GM21786 (cell line): ENCODE measurements around the gene PRKD1.
"Not testable (repeated sequence)": the region's sequence is repeated elsewhere in the genome, so short reads cannot be mapped to it uniquely, and the experiment has no call there.

ENCODE experiments used
- ATAC-seq: cut with Tn5 transposase; IDR thresholded peaks from one replicate; pipeline ENCODE4 v1.9.1; 2021; ENCODE audit not compliant: unreplicated experiment

The PRKD1 gene

DNA sequence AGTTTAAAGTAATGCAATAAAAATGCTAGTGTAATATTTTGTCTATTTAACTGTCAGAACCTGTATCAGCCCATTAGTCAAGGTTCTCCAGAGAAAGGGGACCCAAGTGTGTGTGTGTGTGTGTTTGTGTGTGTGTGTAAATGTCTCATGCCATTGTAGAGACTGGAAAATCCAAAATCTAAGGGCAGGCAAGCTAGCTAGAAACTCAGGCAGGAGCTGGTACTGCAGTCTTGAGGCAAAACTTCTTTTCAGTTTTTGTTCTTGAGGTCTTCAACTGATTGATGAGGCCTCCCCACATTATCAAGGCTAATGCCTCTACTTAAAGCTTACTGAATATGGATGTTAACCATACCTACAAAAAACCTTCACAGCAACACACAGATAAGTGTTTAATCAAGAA lies 126.7 kb downstream of the PRKD1 start:
- ATAC-seq, result no peak

DNA sequence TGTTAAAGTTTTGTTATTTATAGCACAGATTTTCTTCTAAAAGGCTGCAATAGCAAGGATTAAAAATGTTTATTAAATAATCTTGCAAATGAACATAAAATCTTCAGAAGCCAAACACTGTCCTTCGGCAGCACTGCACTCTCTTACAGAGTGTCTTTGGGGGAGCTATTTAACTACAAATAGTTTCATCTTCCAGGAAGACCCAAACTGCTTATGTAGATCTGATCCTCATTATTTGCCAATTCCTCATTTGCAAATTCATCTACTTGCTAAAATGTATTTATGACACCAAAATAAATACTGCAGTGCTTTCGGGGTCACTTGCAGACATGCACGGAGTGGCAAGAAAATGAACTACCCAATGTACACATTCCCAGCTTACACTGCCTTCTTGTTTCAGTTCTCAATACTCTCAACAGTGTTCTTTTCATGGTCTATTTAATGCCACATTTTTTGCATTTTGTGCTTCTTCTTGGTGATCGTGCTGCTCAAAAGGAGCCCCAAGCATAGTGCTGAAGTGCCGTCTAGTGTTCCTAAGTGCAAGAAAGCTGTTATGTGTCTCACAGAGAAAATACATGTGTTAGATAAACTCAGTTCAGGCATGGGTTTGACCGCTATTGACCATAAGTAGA lies 128.1 kb downstream of the PRKD1 start:
- peak; percentile 79 for ATAC-seq

DNA sequence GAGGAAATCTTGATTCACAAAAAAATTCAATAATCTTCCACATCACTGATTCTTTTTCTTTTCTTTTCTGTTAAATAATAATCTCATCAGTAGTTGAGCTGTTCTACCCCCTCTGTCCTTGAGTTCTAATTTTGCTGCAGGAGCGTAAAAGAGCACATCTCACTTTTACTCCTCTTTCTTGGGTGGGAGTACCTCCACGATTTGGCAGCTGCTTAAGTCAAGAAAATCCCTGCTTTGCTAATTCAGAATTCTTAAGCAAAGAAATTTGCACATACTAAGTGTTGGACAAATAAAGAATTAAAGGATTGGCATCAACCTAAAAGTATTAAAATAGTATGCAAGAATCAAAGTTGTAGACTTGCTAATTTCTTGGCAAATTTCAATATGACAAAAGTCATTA lies 128.8 kb downstream of the PRKD1 start:
- ATAC-seq, result no peak

DNA sequence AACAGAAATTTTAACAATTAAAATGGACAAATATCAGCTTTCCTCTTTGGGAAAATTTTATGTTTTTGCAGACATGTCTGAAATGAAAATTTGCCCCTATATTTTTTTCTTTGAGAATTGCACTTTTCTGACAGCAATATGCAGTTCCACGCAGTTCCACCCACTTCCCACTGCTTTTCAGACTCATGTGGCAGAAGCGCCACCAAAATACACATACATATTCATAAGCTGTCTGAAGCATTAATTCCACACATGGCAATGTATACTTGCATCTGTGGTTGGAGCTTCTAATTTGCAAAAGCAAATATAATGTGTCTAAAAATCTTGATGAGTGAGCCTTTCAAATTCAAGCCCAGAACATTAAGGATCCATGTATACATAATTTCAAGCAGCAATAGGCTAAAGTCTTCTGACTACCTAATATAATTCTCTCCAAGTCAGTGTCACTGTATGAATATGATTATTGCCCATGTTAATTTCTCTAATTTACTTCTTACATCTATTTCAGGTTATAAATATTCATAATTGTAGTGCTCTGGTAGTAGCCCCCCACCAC lies 129.5 kb downstream of the PRKD1 start:
- ATAC-seq, result no peak

DNA sequence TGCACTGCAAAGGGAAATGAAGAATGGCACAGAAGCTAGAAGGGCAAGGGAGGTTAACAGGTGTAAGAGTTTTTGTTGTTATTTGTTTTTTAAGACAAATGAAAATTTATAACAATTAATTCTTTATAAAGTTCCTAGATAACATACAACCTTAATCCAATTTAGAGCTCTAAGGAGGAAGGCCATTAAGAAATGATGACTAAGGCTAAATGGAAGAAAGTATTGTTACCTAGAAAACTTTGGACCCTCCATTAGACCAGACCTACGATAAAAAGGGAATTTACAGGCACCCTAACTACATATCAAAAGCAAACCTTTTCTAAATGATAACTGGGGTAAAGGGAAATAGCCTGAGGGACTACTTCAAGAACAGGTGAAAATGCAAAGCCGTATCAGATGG lies 130.8 kb downstream of the PRKD1 start:
- no peak for ATAC-seq

DNA sequence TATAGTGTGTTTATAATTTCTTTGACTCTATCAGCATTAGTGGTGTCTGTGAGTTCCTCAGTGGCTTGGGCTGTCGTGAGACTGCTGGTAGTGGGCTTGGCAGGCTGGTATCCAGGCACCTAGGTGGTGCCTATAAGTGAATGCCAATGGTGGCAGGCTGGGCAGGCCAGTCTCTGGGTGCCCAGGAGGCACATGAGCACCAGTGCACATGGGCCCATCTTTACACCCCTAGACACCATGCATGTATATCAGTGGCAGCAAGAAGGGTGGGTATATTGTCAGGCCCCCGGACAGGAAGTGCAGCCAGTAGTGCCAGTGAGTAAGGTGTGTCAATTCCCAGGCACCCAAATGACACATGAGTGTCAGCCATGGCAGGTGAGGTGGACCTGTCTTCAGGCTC lies 138.2 kb downstream of the PRKD1 start:
- ATAC-seq, result no peak

DNA sequence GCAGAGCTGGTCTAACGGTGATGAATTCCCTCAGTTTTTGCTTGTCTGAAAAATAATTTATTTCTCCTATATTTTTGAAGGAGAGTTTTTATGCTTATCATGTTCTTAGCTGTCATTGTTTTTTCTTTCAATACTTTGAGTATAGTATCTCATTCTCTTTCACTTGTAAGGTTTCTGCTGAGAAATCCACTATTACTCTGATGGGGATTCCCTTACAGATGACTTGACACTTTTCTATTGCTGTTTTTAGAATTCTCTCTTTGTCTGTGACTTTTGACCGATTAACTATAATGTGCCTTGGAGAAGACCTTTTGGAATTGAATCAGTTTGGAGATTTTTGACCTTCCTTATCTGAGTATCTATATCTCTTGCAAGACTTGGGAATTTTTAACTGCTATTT lies 139.6 kb downstream of the PRKD1 start:
- ATAC-seq, result no peak

DNA sequence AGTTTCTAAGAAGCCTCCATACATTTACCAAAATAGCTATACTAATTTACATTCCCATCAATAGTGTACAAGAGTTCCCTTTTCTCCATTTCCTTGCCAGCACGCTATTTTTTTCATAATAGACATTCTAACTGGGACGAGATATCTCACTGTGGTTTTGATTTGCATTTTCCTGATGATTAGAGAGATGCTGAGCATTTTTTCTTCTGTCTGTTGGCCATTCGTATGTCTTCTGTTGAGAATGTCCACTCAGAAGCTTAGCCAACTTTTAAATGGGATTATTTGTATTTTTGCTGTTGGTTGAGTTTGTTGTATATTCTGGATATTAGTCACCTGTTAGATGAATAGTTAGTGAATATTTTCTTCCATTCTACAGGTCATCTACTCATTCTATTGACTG lies 144.1 kb downstream of the PRKD1 start:
- no peak for ATAC-seq

DNA sequence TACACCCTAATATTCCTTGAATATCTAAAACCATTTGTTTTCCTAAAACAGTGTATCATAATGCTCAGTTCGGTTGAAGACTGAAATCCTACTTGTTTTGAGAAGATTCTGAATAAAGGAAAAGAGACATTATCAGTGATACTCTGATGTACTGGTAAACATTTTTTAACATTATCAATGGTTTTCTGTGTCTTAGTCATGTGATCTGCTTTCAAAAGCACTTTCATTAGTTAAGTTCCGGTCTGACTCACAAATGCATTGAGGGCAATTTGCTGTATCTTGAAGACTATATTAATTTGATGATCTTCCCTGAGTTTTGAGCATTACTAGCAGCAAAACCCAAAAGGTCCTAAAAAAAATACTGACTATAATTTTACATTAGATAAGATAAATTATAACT lies 145.6 kb downstream of the PRKD1 start:
- no peak for ATAC-seq

DNA sequence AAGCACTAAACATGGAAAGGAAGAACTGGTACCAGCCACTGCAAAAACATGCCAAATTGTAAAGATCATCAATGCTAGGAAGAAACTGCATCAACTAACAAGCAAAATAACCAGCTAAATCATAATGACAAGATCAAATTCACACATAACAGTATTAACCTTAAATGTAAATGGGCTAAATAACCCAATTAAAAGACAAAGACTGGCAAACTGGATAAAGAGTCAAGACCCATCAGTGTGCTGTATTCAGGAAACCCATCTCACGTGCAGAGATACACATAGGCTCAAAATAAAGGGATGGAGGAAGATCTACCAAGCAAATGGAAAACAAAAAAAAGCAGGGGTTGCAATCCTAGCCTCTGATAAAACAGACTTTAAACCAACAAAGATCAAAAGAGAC lies 150.5 kb downstream of the PRKD1 start:
- ATAC-seq, result not testable (repeated sequence)

DNA sequence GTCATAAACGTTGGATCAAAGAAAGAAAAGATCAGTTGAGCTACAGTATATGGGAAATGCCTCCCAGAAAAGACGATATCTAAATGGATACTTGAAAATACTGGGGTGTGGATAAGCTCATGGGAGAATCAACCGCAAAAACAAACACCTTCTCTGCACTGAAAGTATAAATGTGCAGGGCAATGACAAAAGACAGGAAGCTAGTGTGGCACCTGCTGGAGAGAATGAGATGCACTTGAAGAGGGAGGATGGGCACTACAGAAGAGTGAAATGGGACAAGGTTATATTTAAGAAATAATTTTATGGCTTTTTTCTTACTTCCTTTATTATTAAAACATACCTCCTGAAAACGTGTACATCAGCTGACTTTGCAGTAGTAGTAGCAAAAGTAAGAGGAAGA lies 153.7 kb downstream of the PRKD1 start:
- no peak for ATAC-seq

DNA sequence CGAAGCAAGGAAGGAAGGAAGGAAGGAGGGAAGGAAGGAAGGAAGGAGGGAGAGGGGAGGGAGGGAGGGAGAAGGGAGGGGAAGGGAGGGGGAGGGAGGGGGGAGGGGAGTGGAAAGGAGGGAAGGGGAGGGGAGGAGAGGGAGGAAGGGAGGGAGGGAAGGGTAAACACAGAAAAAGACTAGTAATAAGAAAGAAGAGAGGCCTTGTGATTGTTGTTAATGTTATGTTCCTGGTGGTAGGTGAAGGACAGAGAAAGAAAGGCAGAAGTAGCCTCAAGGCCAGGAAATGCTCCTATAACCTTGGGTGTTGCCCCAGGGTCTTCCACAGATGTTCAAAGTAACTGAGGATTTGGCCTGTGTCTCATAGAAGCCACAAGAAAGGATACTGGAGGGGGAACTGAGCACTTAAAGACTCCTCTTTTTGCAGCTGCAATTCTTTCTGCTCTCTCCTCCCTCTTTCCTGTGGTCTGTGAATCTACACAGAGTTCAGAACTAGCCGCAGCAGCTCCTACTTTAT lies 164.2 kb downstream of the PRKD1 start:
- no peak for ATAC-seq

DNA sequence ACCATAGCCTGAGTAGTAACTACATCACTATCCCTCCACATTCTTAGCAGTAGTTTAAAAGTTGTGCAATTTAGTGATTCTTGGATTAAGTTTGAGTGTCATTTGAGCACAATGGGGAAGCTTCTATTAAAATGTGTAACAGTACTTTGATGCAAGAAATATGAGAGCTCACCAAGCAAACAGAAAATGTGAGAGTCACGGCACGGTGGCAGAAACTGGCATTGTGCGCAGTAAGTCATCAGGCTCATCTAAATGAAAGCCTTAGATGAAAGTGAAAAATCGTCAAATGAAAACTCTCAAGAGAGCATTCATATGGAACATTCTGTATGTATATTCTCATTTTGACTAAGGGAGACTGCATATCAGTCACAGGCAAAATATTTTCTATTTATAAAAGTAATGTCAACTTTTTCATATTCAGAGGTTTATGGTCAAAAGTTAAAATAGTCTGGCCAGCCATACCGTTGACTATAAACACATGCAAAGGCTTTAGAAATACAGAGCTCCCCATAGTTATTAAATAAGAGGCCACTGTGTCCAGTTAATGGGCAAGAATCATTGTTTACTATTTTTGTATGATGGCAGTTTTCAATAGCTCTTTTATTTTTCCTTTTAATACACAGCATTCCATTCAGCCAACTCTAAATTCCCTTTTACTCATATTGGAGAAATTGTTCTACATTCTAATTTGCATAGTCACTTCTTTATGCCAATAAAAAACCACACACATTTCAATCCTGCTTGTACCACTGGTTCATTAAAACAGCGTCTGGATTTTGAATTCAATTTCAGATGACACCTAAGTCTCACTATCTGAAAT lies 167.9 kb downstream of the PRKD1 start:
- peak; percentile 88 for ATAC-seq

DNA sequence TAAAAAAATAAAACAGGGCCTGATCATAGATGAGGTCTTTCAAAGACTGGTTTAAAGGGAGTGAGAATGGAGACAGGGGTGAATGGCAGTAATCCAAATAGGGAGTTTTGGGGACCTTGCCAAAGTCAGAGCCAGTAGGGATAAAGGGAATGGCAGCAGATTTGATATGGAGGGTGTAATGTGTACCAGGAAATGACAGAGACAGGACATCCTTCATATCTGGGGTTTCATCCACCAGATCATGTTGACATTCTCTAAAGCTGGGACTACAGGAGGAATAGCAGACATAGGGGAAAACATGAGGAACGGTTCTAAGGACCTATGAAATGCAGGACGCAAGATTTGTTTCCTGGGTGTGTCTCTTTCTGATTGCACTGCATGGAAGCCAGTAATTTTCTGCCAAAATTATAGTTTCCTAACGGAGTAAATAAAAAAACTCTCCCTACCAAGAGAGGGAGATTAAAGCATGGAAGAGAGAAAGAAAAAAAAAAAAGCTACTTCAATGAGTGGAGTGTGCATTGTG lies 169.9 kb downstream of the PRKD1 start:
- no peak for ATAC-seq

DNA sequence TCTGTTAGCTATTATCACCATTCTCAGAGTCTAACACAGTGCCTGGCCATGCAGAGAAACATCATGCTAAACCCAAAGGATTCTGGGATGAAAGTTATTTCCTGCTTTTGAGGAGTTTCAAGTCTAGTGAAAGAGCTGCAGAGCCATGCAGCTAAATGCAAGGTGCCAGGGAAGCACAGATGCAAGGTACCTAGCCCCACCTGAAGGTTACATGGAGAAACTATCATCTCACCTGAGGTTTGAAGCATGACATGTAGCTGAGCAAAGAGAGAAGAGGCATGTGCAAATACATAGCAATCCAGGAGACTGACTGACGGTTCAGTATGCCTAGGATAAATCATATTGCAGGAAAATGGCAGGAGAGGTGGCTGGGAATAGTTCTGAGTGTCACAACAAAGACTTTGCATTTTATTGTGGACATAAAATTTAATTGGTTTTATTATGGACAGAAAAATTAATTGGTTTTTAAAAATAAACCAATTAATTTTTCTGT lies 170.4 kb downstream of the PRKD1 start:
- ATAC-seq, result no peak

DNA sequence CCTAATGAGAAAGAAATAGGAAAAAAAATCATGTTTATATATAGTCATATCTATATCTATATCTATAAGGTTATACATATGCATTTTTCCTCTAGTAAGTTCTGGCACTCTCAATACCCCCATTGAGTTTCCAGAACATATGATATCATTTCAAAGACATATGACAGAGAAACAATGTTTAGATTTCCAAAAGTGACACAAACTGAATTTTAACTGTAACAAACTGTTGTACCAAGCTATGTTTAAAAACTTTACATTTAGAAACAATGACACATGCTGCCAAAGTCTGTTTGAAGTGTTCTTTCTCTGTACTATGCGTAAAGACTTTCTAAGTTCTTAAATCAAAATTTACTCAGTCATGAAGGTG lies 171.6 kb downstream of the PRKD1 start:
- ATAC-seq, result no peak

DNA sequence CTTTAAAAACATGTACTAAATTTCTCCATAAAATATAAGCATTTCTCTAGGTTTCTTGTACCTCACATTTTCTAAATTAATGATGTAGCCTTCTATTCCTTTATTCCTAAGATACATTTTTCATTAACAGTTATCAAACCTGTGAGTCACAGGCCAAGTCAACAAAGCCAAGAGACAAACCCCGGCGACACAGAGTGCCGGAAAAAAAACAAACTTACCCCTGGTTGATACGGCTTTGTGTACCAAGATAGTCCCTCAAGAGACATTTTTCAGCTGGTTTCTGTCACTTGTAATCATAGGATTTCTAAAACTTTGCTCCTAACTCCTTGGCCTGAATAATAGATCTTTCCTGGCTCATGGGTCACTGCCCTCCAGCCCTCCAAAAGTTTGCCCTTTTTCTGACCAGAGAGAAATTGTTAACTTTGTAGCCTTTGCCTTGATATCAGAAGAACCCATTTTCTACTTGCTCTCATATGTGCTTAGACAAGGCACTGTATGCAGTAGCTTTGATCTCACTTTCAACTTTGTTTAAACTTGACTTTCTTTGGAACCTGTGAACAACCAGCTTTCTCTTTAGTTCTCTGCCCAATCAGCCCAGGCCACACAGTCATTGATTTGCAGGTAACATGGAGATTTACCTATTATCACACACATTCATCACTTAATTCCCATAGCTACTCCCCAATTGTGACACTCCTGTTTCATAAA lies 172.2 kb downstream of the PRKD1 start:
- ATAC-seq, result no peak

DNA sequence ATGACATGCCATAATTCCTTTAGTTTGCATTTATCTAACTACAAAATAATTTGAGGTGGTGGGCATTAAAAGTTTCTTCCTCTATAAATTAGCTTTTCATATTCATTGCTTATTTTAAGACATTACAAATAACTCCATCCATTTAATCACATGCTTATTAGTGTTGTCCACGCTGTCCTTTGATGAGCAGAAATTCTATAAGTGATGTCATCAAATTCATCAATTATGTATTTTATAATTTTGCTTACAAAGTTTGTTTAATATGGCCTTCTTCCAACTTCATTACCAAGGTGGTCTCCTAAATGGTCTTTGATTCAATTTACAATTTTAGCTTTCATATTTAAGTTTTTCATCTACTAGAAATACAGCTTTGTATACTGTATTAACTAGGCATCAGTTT lies 173.5 kb downstream of the PRKD1 start:
- no peak for ATAC-seq

DNA sequence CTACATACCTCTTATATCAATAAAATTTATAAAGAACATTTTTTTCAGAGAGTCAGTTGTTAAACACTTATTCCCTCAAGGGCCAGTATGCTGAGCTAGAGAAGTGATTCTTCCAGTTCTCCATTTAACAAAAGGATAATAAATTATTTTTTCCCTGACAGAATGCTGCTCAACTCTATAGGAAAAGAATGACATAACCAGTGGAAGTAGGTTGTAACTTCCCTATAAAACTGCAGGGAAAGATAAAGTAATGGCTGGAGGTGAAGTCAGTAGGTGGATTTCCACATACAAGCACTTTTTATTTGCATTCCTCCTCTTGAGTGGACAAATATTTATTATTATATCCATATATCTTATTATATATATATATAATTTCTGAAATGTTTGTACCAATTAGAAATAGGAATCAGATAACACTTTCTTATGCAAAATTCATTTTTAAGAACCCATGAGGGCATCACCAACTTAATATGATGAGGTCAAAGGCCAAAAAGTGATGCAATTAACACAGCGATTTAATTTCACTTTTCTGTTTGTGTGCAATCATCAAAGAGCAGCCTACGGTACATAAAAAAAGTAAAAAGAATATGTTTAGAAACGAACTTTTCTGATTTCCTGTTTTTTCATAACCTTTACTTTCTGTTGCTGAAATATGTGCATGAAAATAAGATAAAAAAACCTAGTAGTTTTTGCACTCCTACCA lies 175.3 kb downstream of the PRKD1 start:
- no peak for ATAC-seq

DNA sequence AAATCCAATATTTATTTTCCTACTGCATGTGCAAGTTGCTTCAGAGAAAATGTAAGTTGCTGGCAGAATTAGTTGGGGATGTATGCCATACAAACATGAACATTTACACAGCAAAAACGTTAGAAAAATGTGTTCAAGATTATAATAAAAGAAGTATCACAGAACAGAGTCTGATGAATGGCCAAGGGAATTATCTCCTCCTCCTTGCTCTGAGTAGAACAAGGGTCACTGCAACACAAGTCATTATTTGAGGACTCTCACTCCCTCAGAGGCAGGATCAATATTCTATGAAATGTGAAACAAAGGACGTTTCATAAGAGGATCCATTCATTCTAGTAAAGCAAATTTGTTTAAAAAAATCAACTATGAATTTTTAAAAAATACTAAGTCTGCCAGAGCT lies 177.8 kb downstream of the PRKD1 start:
- no peak for ATAC-seq

DNA sequence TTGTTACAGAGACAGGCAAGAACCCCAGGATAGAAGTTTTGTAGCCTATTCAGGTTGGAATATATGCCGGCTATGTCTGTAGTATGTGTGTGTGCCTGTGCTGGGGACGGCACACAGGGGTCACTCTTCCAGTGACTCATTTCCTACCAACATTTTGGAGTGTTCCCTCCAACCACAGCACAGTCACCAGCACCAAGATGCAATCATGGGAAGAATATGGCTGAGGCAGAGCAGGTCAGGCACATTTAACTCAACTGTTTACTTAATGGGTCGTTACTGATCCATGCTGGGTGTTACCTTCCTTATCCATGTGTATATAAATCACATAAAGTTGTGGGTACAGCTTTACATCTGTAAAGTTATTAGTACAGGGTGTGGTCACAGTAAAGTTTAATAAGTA lies 178.3 kb downstream of the PRKD1 start:
- no peak for ATAC-seq
